ENCODE data around the gene HBA2.
"Not testable (repeated sequence)": the region's sequence is repeated elsewhere in the genome, so short reads cannot be mapped to it uniquely, and the experiment has no call there.

- TF ChIP-seq EZH2 (IDR thresholded peaks at IDR 0.05; ENCODE audit: low read depth, unreplicated experiment); CREB1 (CRISPR knock-in tag; IDR thresholded peaks at IDR 0.05; ENCODE audit: low read depth); CTCF (conservative IDR thresholded peaks at IDR 0.05; ENCODE audit: low read depth in 2 of 2); ZNF331 (CRISPR knock-in tag; IDR thresholded peaks at IDR 0.05; ENCODE audit: low read depth); POLR2AphosphoS5 (IDR thresholded peaks at IDR 0.05; ENCODE audit: low read depth); REST (IDR thresholded peaks at IDR 0.05; ENCODE audit: unreplicated experiment); EZH2phosphoT487 (IDR thresholded peaks at IDR 0.05; ENCODE audit: unreplicated experiment); JUNB (IDR thresholded peaks at IDR 0.05; ENCODE audit: unreplicated experiment); STAT1 (IDR thresholded peaks at IDR 0.05; ENCODE audit: unreplicated experiment): not testable (repeated sequence)
These were observed 31.4 kb downstream of the HBA2 start for GRCh38 chr16:204046-204445.
